IMR-90 (cell line): ENCODE data around the gene SMIM29.

Experiments used
- CEBPB ChIP-seq: IDR thresholded peaks from 2 replicates; pipeline ENCODE4 v1.6.1; 2012; ENCODE audit warnings: low read depth, low read length, improper control_type of control experiment
- MAZ ChIP-seq: IDR thresholded peaks from 2 replicates; pipeline ENCODE4 v1.6.1; 2012; ENCODE audit warnings: low read depth, mild to moderate bottlenecking, low read length, improper control_type of control experiment, moderate library complexity, borderline replicate concordance
- NFE2L2 ChIP-seq: fragments of 150-350 bp; IDR thresholded peaks from 2 replicates; pipeline ENCODE4 v1.6.1; 2016; ENCODE audit warnings: low read depth, mild to moderate bottlenecking, low read length
- TF ChIP-seq, protein P1 (sequence below): conservative IDR thresholded peaks from 2 replicates; pipeline ENCODE4 v1.5.1; 2012; ENCODE audit warnings: mild to moderate bottlenecking, low read depth, low read length, improper control_type of control experiment

DNA sequence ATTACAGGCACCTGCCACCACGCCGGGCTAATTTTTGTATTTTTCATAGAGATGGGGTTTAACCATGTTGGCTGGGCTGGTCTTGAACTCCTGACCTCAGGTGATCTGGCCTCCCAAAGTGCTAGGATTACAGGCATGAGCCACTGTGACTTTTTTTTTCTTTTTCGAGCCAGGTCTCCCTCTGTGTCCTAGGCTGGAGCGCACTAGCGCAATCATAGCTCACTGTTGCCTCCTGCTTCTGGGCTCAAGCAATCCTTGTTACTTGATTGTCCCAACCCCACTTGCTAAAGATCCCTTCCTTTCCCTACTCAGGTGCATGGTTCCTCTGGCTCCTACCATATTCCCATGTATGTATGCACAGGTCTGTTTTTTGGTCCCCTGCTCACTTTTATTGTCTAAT is 27.4 kb upstream of the SMIM29 start:
- TF ChIP-seq MAZ, result no peak
- TF ChIP-seq, protein P1, sequence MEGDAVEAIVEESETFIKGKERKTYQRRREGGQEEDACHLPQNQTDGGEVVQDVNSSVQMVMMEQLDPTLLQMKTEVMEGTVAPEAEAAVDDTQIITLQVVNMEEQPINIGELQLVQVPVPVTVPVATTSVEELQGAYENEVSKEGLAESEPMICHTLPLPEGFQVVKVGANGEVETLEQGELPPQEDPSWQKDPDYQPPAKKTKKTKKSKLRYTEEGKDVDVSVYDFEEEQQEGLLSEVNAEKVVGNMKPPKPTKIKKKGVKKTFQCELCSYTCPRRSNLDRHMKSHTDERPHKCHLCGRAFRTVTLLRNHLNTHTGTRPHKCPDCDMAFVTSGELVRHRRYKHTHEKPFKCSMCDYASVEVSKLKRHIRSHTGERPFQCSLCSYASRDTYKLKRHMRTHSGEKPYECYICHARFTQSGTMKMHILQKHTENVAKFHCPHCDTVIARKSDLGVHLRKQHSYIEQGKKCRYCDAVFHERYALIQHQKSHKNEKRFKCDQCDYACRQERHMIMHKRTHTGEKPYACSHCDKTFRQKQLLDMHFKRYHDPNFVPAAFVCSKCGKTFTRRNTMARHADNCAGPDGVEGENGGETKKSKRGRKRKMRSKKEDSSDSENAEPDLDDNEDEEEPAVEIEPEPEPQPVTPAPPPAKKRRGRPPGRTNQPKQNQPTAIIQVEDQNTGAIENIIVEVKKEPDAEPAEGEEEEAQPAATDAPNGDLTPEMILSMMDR, result no peak
- TF ChIP-seq NFE2L2, result no peak
- no peak for TF ChIP-seq CEBPB
